Glutamatergic neuron (in vitro differentiated cells): Measurements from ENCODE around the gene NUB1. TPM values are rescaled to one million over a fixed set of nuclear protein-coding genes. Genes with fewer than 3 reads are reported as not detected.
A peak's percentile ranks its signal among the peaks of the same experiment; 100 is the strongest.

Source experiments
- DNase-seq: peaks from one replicate; pipeline ENCODE4 v3.0.0; 2022
- H3K27ac Mint-ChIP-seq: one replicate; pipeline ENCODE4 v1.8.0; 2020; ENCODE audit warnings: mild to moderate bottlenecking, mixed read lengths, inconsistent platforms; ENCODE audit not compliant: unreplicated experiment
- H3K27me3 Mint-ChIP-seq: one replicate; pipeline ENCODE4 v1.8.0; 2020; ENCODE audit warnings: mild to moderate bottlenecking, moderate library complexity, mixed read lengths, inconsistent platforms; ENCODE audit not compliant: unreplicated experiment
- H3K36me3 Mint-ChIP-seq: one replicate; pipeline ENCODE4 v1.8.0; 2020; ENCODE audit warnings: mild to moderate bottlenecking, mixed read lengths, inconsistent platforms; ENCODE audit not compliant: unreplicated experiment
- H3K4me1 Mint-ChIP-seq: one replicate; pipeline ENCODE4 v1.8.0; 2020; ENCODE audit warnings: mild to moderate bottlenecking, low read depth, mixed read lengths, inconsistent platforms; ENCODE audit not compliant: unreplicated experiment
- H3K4me3 Mint-ChIP-seq: one replicate; pipeline ENCODE4 v1.8.0; 2020; ENCODE audit warnings: mild to moderate bottlenecking, mixed read lengths, inconsistent platforms; ENCODE audit not compliant: unreplicated experiment
- H3K9me3 Mint-ChIP-seq: one replicate; pipeline ENCODE4 v1.8.0; 2020; ENCODE audit warnings: mild to moderate bottlenecking, moderate library complexity, mixed read lengths, inconsistent platforms; ENCODE audit not compliant: unreplicated experiment
- total RNA-seq: library from RNA; stranded (reverse); fragmentation: NEBNext Ultra II Directional; extraction: Animal tissue kit (Norgen Biotek cat#: 25700); gene quantifications from one replicate; pipeline ENCODE4 v1.2.1, GENCODE V29; 2021; ENCODE audit not compliant: unreplicated experiment
- TF ChIP-seq, protein P1 (sequence below): fragments of 200-600 bp; sonication (generic); IDR thresholded peaks from one replicate; pipeline ENCODE4 v1.5.0; 2021; ENCODE audit not compliant: partially characterized antibody, unreplicated experiment

Gene NUB1
- total RNA-seq, 1 donor from 2014 or later: 41.6 TPM

DNA sequence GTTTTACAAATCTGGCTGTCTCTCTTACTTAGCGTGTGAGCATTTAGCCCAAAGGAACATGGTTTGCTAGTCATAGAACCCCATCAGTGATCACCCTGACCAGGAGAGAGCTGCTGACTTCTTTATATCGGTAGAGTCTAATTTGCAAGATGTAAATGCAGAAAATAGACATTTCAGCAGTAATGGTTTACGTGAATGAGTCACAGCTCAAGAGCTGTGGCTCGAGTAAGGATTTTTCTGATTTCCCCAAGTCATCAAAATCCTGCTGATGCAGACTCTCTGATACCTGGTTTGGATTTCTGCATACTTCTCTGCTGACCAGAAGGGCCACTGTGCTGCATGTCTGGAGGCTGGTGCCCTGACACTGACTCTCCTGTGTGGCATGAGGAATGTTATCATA is 25.7 kb downstream of the NUB1 start:
- Mint-ChIP-seq H3K9me3 (peaks cover 2% of the 10 kb centered on the region), H3K27ac (no peak overlapping the region), H3K4me1 (peaks cover 14% of the 10 kb centered on the region), H3K36me3 (peaks cover 13% of the 10 kb centered on the region), H3K4me3 (no peak overlapping the region), H3K27me3 (no peaks in the 10 kb centered on the region)
- TF ChIP-seq, protein P1, sequence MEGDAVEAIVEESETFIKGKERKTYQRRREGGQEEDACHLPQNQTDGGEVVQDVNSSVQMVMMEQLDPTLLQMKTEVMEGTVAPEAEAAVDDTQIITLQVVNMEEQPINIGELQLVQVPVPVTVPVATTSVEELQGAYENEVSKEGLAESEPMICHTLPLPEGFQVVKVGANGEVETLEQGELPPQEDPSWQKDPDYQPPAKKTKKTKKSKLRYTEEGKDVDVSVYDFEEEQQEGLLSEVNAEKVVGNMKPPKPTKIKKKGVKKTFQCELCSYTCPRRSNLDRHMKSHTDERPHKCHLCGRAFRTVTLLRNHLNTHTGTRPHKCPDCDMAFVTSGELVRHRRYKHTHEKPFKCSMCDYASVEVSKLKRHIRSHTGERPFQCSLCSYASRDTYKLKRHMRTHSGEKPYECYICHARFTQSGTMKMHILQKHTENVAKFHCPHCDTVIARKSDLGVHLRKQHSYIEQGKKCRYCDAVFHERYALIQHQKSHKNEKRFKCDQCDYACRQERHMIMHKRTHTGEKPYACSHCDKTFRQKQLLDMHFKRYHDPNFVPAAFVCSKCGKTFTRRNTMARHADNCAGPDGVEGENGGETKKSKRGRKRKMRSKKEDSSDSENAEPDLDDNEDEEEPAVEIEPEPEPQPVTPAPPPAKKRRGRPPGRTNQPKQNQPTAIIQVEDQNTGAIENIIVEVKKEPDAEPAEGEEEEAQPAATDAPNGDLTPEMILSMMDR: no peak
- DNase-seq: no peak

DNA sequence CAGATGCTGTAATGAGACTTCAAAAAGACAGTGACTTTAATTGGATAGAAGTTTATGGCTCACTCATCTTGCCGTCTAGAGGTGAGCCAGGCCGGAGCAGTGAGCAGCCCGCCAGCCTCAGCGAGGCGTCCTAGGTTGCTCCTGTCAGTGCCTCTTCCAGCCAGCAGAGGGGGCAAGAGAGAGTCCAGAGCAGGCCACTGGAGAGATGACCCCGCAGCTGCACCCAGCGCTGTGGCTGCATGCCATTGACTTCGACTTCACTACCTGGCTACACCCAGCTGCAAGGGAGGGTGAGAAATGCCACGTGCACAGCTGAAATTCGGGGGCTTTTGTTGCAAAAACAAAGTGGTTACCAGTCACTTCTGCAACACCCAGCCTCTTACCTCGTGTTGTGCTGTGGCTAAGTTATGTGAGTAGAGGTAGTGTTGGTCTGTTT is 26.5 kb downstream of the NUB1 start:
- H3K36me3 Mint-ChIP-seq: peaks cover 5% of the 10 kb centered on the region
- peak; percentile 88 for DNase-seq
- peaks cover 2% of the 10 kb centered on the region for H3K9me3 Mint-ChIP-seq
- H3K27me3 Mint-ChIP-seq: no peaks in the 10 kb centered on the region
- H3K27ac Mint-ChIP-seq: no peak overlapping the region
- peaks cover 14% of the 10 kb centered on the region for H3K4me1 Mint-ChIP-seq
- no peak overlapping the region for H3K4me3 Mint-ChIP-seq
- TF ChIP-seq, protein P1: peak; percentile 90

- DNase-seq: no peak
- peaks cover 3% of the 10 kb centered on the region for H3K27me3 Mint-ChIP-seq
Measured at GRCh38 chr7:151371266-151371665, 29.7 kb downstream of the NUB1 start.

GRCh38 chr7:151372612-151373265 is 31.1 kb downstream of the NUB1 start:
- H3K4me1 Mint-ChIP-seq: peaks cover 13% of the 10 kb centered on the region
- no peaks in the 10 kb centered on the region for H3K36me3 Mint-ChIP-seq
- TF ChIP-seq, protein P1: no peak
- H3K27ac Mint-ChIP-seq: no peak overlapping the region
- H3K4me3 Mint-ChIP-seq: no peak overlapping the region
- peaks cover 4% of the 10 kb centered on the region for H3K9me3 Mint-ChIP-seq
- DNase-seq: no peak
- H3K27me3 Mint-ChIP-seq: peaks cover 3% of the 10 kb centered on the region

More at GRCh38 chr7:151371266-151371665, 29.7 kb downstream of the NUB1 start:
- Mint-ChIP-seq H3K4me1 (peaks cover 16% of the 10 kb centered on the region), H3K27ac (no peak overlapping the region), H3K4me3 (no peak overlapping the region), H3K36me3 (no peaks in the 10 kb centered on the region), H3K9me3 (peaks cover 4% of the 10 kb centered on the region)
- TF ChIP-seq, protein P1: no peak

DNA sequence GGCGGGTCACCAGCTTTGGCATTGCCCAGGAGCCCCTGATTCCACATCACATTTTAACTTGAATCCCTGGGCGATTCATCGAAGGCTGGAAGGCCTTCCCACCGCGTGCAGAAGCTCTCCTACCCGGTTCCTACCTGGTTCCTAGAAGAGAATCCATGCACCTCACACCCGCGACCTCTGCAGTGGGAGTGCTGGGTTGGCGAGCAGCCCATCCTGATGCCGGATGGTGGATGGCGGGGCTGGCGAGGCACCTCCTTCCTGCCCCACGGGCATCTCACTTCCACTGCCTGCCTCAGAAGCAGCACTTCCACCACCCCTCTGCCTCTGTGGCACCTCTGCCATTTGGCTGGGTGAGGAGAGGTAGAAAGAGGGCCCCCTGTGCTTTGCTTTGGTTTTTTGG is 32.0 kb downstream of the NUB1 start:
- peaks cover 3% of the 10 kb centered on the region for H3K27me3 Mint-ChIP-seq

More for the DNA sequence above, 32.0 kb downstream of the NUB1 start:
- peaks cover 4% of the 10 kb centered on the region for H3K9me3 Mint-ChIP-seq
- no peak for DNase-seq
- no peak overlapping the region for H3K27ac Mint-ChIP-seq
- peaks cover 10% of the 10 kb centered on the region for H3K4me1 Mint-ChIP-seq
- no peak overlapping the region for H3K4me3 Mint-ChIP-seq
- no peaks in the 10 kb centered on the region for H3K36me3 Mint-ChIP-seq
- TF ChIP-seq, protein P1: no peak
